ENCODE measurements around the gene BLMH. TPM values are rescaled to one million over a fixed set of nuclear protein-coding genes. Genes with fewer than 3 reads are reported as not detected.

The BLMH gene
- total RNA-seq, 1 donor from 2014 or later, result 36.2 TPM

DNA sequence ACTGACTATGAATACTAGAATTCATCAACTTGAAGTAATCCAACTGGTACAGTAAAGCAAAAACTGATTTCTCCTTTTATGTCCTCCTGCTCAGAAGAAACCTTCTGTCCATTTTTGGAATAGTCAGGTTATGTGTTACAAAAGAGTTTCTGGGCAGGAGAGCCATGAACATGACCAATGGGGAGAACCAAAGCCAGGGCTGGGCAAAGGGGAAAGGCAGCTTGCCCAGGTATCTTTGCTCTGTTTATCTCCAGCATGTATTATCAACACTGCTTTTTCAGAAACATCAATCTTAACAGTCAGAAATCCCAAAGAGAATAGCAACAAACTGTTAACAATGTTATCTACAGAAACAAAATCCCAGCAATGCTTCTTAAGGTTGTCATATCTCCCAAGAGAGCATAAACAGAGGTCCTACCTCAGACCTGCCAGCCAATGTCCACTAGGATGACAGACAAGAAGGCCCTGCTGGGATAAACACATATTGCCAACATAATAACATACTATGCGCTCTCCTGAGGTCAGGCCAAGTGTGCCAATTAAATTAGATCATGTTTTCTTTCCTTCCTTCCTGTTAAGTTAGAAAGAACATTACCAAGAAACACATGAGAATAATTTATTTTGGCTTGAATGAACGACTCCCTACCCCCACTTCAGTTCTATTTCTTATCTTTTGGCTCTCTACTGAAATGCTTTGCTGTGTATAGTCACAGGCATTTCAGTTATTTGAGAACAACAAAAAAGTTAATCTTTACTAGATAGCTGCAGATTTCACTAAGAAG, 28.0 kb downstream of the BLMH start:
- Histone ChIP-seq H3K79me2 (ENCODE audit: insufficient read depth, low read length) (no peaks in the 10 kb centered on the region), H3K9me3 (ENCODE audit: insufficient read depth, low read depth, low read length) (no peaks in the 10 kb centered on the region), H3K27ac (ENCODE audit: low read depth, low read length) (peak overlapping the region; percentile 50), H3K36me3 (ENCODE audit: insufficient read depth, low read length) (peaks cover 21% of the 10 kb centered on the region), H3K9ac (ENCODE audit: low read length) (peak overlapping the region; percentile 33), H4K20me1 (ENCODE audit: insufficient read depth, low read length) (peaks cover 6% of the 10 kb centered on the region), H3K4me2 (ENCODE audit: low read length) (peak overlapping the region; percentile 18), H2AFZ (ENCODE audit: low read depth, low read length) (no peak overlapping the region), H3K4me1 (ENCODE audit: insufficient read depth, low read length) (peaks cover 21% of the 10 kb centered on the region), H3K27me3 (ENCODE audit: insufficient read depth, low read length) (no peaks in the 10 kb centered on the region), H3K4me3 (ENCODE audit: insufficient read depth, low read depth, low read length) (no peak overlapping the region)
- no peaks in the 10 kb centered on the region for H3K27me3 Mint-ChIP-seq (ENCODE audit: low read depth, unreplicated experiment)
- TF ChIP-seq CTCF (IDR thresholded peaks at IDR 0.05; ENCODE audit: insufficient read depth, low read depth, low read length) (no peak), EZH2 (IDR thresholded peaks at IDR 0.05; ENCODE audit: insufficient read depth, low read length) (no peak)
- H3K9me3 Mint-ChIP-seq (ENCODE audit: unreplicated experiment), result no peaks in the 10 kb centered on the region
- DNase-seq (ENCODE audit: low read depth) (peak; percentile 79), FAIRE-seq (peak; percentile 49)
- no peak overlapping the region for H3K27ac Mint-ChIP-seq (ENCODE audit: unreplicated experiment)
- no peak overlapping the region for H3K4me3 Mint-ChIP-seq (ENCODE audit: unreplicated experiment)
- H3K4me1 Mint-ChIP-seq (ENCODE audit: low read depth, unreplicated experiment), result peaks cover 20% of the 10 kb centered on the region
- peaks cover 4% of the 10 kb centered on the region for H3K36me3 Mint-ChIP-seq (ENCODE audit: low read depth, unreplicated experiment)

DNA sequence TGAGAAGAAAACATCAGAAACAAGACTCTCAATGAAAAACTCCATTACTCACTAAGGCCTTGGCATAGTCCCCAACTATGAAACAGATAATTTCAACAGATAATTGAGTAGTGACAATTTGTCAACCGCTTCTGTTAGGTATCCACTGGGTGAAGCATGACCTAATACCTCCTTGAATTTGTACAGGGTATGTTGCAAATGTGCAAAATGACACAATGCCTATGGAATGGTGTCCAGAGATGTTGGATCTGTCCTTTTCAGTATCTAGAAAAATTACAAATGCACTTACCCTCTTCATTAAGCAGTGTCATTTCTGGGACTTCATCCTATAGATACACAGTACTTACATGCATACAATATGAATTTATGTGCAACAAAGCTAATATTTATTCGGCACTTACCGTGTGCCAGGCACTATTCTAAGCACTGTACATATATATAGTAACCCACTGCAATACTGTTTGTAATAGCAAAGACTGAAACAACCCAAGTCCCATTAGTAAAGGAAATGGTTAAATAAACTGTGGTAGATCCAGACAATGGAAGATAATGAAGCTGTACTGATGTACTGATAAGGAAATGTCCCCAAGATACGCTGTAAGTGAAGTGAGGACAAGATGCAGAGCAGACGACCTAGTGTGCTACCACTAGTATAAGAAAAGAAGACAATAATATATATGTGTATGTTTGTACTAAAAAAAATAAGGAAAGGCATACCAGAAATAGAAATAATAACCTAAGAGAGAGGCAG, 34.8 kb downstream of the BLMH start:
- H3K27ac Mint-ChIP-seq (ENCODE audit: unreplicated experiment), result no peak overlapping the region
- H3K4me3 Mint-ChIP-seq (ENCODE audit: unreplicated experiment), result no peak overlapping the region
- Histone ChIP-seq H3K36me3 (ENCODE audit: insufficient read depth, low read length) (peaks cover 11% of the 10 kb centered on the region), H3K4me2 (ENCODE audit: low read length) (no peak overlapping the region), H3K27me3 (ENCODE audit: insufficient read depth, low read length) (no peaks in the 10 kb centered on the region), H3K9me3 (ENCODE audit: insufficient read depth, low read depth, low read length) (no peaks in the 10 kb centered on the region), H2AFZ (ENCODE audit: low read depth, low read length) (no peak overlapping the region), H3K79me2 (ENCODE audit: insufficient read depth, low read length) (no peaks in the 10 kb centered on the region), H3K27ac (ENCODE audit: low read depth, low read length) (no peak overlapping the region), H3K4me1 (ENCODE audit: insufficient read depth, low read length) (no peaks in the 10 kb centered on the region), H3K9ac (ENCODE audit: low read length) (no peak overlapping the region), H4K20me1 (ENCODE audit: insufficient read depth, low read length) (peaks cover 12% of the 10 kb centered on the region), H3K4me3 (ENCODE audit: insufficient read depth, low read depth, low read length) (no peak overlapping the region)
- TF ChIP-seq EZH2 (IDR thresholded peaks at IDR 0.05; ENCODE audit: insufficient read depth, low read length) (no peak), CTCF (IDR thresholded peaks at IDR 0.05; ENCODE audit: insufficient read depth, low read depth, low read length) (no peak)
- peaks cover 6% of the 10 kb centered on the region for H3K36me3 Mint-ChIP-seq (ENCODE audit: low read depth, unreplicated experiment)
- H3K4me1 Mint-ChIP-seq (ENCODE audit: low read depth, unreplicated experiment), result peaks cover 23% of the 10 kb centered on the region
- no peak for DNase-seq (ENCODE audit: low read depth)
- H3K27me3 Mint-ChIP-seq (ENCODE audit: low read depth, unreplicated experiment), result no peaks in the 10 kb centered on the region
- H3K9me3 Mint-ChIP-seq (ENCODE audit: unreplicated experiment), result no peaks in the 10 kb centered on the region
- FAIRE-seq, result peak; percentile 45

Data from astrocyte (in vitro differentiated cells and primary cell).